HepG2 (cell line): Measurements from ENCODE around the gene KCNJ14. TPM values are rescaled to one million over a fixed set of nuclear protein-coding genes. Genes with fewer than 3 reads are reported as not detected.
A peak's percentile ranks its signal among the peaks of the same experiment; 100 is the strongest.

Source experiments
- CBX1 ChIP-seq: IDR thresholded peaks from one replicate; pipeline ENCODE4 v1.6.1; 2016; ENCODE audit warnings: antibody characterized with exemption, low read depth
- CSRNP1 ChIP-seq: sonication (generic); formaldehyde crosslinking; IDR thresholded peaks from 2 replicates; pipeline ENCODE4 v1.8.1; 2023; ENCODE audit warnings: mild to moderate bottlenecking, missing genetic modification reagents
- DDIT3 ChIP-seq: sonication (generic); formaldehyde crosslinking; IDR thresholded peaks from 2 replicates; pipeline ENCODE4 v1.4.0; 2020; ENCODE audit warnings: mild to moderate bottlenecking, missing genetic modification reagents
- GABPA ChIP-seq, 2 experiments: IDR thresholded peaks; 2 replicates each; pipeline ENCODE4 v1.6.1; 2011 to 2016; ENCODE audit warnings: low read depth in 2 of 2, low read length in 1 of 2, missing biosample characterization in 1 of 2, missing genetic modification characterization in 1 of 2
- MAF1 ChIP-seq: sonication (generic); formaldehyde crosslinking; IDR thresholded peaks from 2 replicates; pipeline ENCODE4 v1.5.0; 2020; ENCODE audit warnings: missing genetic modification reagents, borderline replicate concordance
- MATR3 ChIP-seq: sonication (generic); formaldehyde crosslinking; IDR thresholded peaks from 2 replicates; pipeline ENCODE4 v1.4.0; 2020; ENCODE audit warnings: missing genetic modification reagents
- MIXL1 ChIP-seq: IDR thresholded peaks from 2 replicates; pipeline ENCODE4 v1.6.1; 2016
- PLRG1 ChIP-seq: fragments of 450-650 bp; conservative IDR thresholded peaks from 2 replicates; pipeline ENCODE4 v1.6.1; 2016
- SIX1 ChIP-seq: sonication (generic); formaldehyde crosslinking; IDR thresholded peaks from 2 replicates; pipeline ENCODE4 v1.4.0; 2020; ENCODE audit warnings: missing genetic modification reagents, borderline replicate concordance
- TARDBP ChIP-seq: sonication (generic); formaldehyde crosslinking; IDR thresholded peaks from 2 replicates; pipeline ENCODE4 v1.8.0; 2022; ENCODE audit warnings: mild to moderate bottlenecking, missing genetic modification reagents
- ZFYVE20 ChIP-seq: sonication (generic); formaldehyde crosslinking; IDR thresholded peaks from 2 replicates; pipeline ENCODE4 v1.8.0; 2023; ENCODE audit warnings: low read depth, mild to moderate bottlenecking, moderate library complexity, missing genetic modification reagents, borderline replicate concordance
- ZNF260 ChIP-seq: sonication (generic); formaldehyde crosslinking; IDR thresholded peaks from 2 replicates; pipeline ENCODE4 v1.4.0; 2020; ENCODE audit warnings: missing genetic modification reagents, low read depth, mild to moderate bottlenecking, borderline replicate concordance
- ZNF282 ChIP-seq: fragments of 450-650 bp; IDR thresholded peaks from 2 replicates; pipeline ENCODE4 v1.6.1; 2018; ENCODE audit not compliant: partially characterized antibody
- ZNF317 ChIP-seq: sonication (generic); formaldehyde crosslinking; IDR thresholded peaks from 2 replicates; pipeline ENCODE4 v1.5.0; 2020; ENCODE audit warnings: mild to moderate bottlenecking, missing genetic modification reagents
- ZNF597 ChIP-seq: sonication (generic); formaldehyde crosslinking; IDR thresholded peaks from 2 replicates; pipeline ENCODE4 v1.5.0; 2020; ENCODE audit warnings: missing genetic modification reagents
- ZNF660 ChIP-seq: sonication (generic); formaldehyde crosslinking; IDR thresholded peaks from 2 replicates; pipeline ENCODE4 v1.5.1; 2020; ENCODE audit warnings: mild to moderate bottlenecking, low read depth, missing genetic modification reagents, borderline replicate concordance
- ZNF746 ChIP-seq: sonication (generic); formaldehyde crosslinking; IDR thresholded peaks from 2 replicates; pipeline ENCODE4 v1.8.0; 2022; ENCODE audit warnings: mild to moderate bottlenecking, missing genetic modification reagents
- ZNF782 ChIP-seq: sonication (generic); formaldehyde crosslinking; IDR thresholded peaks from 2 replicates; pipeline ENCODE4 v1.4.0; 2020; ENCODE audit warnings: missing genetic modification reagents, mild to moderate bottlenecking, borderline replicate concordance
- ZNF83 ChIP-seq: sonication (generic); formaldehyde crosslinking; IDR thresholded peaks from 2 replicates; pipeline ENCODE4 v1.4.0; 2020; ENCODE audit warnings: missing genetic modification reagents, mild to moderate bottlenecking, borderline replicate concordance
- polyA plus RNA-seq, 8 experiments: library from polyadenylated mRNA; depleted of rRNA in 3 of 8; stranded (reverse) in 7 of 8; unstranded in 1 of 8; fragments of >200 nt; fragmentation: Illumina TruSeq in 4 of 8; extraction: Trizol in 4 of 8; gene quantifications; 2 replicates each; pipeline versions ENCODE4 v1.2.1 to v1.2.3, GENCODE V29; 2011 to 2016; ENCODE audit warnings: low read depth in 4 of 8, missing spikeins in 1 of 8, mixed read lengths in 1 of 8; ENCODE audit not compliant: insufficient read depth in 1 of 8
- total RNA-seq, 5 experiments: library from RNA; depleted of rRNA; stranded (reverse); fragments of >200 nt; fragmentation: Illumina TruSeq; extraction: Trizol; gene quantifications; 2 replicates each; pipeline ENCODE4 v1.2.3, GENCODE V29; 2016; ENCODE audit warnings: low read depth in 1 of 5
- TF ChIP-seq, protein P1 (sequence below): sonication (generic); formaldehyde crosslinking; IDR thresholded peaks from 2 replicates; pipeline ENCODE4 v1.8.0; 2022; ENCODE audit warnings: mild to moderate bottlenecking, missing genetic modification reagents, moderate library complexity
- TF ChIP-seq, protein P2 (sequence below): sonication (generic); formaldehyde crosslinking; IDR thresholded peaks from 2 replicates; pipeline ENCODE4 v1.4.0; 2020; ENCODE audit warnings: missing genetic modification reagents, low read depth, mild to moderate bottlenecking, borderline replicate concordance
- TF ChIP-seq, protein P3 (sequence below): fragments of 450-650 bp; IDR thresholded peaks from 2 replicates; pipeline ENCODE4 v1.6.1; 2017
- TF ChIP-seq, protein P4 (sequence below): sonication (generic); formaldehyde crosslinking; IDR thresholded peaks from 2 replicates; pipeline ENCODE4 v1.4.0; 2020; ENCODE audit warnings: mild to moderate bottlenecking, missing genetic modification reagents

Gene KCNJ14
- total and polyA plus RNA-seq, 2 of the 13 experiments (the other 11 are each of a cell fraction or from before 2014, with no cell fraction given), result 0.20 to 0.51 TPM

- TF ChIP-seq MIXL1 (CRISPR knock-in tag) (no peak), ZNF597 (no peak), ZNF660 (CRISPR knock-in tag) (no peak), CSRNP1 (CRISPR knock-in tag) (no peak), DDIT3 (no peak), CBX1 (no peak), SIX1 (CRISPR knock-in tag) (no peak), ZNF282 (no peak), PLRG1 (no peak), ZNF317 (CRISPR knock-in tag) (no peak), ZNF746 (CRISPR knock-in tag) (no peak; the same call in 1 of the 2 replicates), MAF1 (CRISPR knock-in tag) (no peak), MATR3 (CRISPR knock-in tag) (no peak), ZFYVE20 (no peak), GABPA (IDR thresholded peaks at IDR 0.05; ENCODE audit: low read depth, low read length) (no peak), GABPA (CRISPR knock-in tag; IDR thresholded peaks at IDR 0.05; ENCODE audit: low read depth) (0 out of 2 replicates have a peak, but pooled peaks have one; percentile 24), ZNF782 (CRISPR knock-in tag) (peak; percentile 43; the same call in 1 of the 2 replicates), ZNF260 (CRISPR knock-in tag) (no peak), TARDBP (CRISPR knock-in tag) (no peak), ZNF83 (CRISPR knock-in tag) (no peak)
- TF ChIP-seq, protein P1, sequence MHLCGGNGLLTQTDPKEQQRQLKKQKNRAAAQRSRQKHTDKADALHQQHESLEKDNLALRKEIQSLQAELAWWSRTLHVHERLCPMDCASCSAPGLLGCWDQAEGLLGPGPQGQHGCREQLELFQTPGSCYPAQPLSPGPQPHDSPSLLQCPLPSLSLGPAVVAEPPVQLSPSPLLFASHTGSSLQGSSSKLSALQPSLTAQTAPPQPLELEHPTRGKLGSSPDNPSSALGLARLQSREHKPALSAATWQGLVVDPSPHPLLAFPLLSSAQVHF (CRISPR knock-in tag), result no peak
- TF ChIP-seq, protein P2, sequence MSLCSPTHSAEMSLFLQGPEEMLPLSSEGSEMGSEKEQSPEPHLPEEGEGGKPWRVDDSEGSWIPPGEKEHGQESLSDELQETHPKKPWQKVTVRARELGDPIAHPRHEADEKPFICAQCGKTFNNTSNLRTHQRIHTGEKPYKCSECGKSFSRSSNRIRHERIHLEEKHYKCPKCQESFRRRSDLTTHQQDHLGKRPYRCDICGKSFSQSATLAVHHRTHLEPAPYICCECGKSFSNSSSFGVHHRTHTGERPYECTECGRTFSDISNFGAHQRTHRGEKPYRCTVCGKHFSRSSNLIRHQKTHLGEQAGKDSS (CRISPR knock-in tag), result 0 out of 2 replicates have a peak, but pooled peaks have one; percentile 57
- TF ChIP-seq, protein P3, sequence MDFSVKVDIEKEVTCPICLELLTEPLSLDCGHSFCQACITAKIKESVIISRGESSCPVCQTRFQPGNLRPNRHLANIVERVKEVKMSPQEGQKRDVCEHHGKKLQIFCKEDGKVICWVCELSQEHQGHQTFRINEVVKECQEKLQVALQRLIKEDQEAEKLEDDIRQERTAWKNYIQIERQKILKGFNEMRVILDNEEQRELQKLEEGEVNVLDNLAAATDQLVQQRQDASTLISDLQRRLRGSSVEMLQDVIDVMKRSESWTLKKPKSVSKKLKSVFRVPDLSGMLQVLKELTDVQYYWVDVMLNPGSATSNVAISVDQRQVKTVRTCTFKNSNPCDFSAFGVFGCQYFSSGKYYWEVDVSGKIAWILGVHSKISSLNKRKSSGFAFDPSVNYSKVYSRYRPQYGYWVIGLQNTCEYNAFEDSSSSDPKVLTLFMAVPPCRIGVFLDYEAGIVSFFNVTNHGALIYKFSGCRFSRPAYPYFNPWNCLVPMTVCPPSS, result peak; percentile 80; the same call in 1 of the 2 replicates
- TF ChIP-seq, protein P4, sequence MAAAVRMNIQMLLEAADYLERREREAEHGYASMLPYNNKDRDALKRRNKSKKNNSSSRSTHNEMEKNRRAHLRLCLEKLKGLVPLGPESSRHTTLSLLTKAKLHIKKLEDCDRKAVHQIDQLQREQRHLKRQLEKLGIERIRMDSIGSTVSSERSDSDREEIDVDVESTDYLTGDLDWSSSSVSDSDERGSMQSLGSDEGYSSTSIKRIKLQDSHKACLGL (CRISPR knock-in tag), result no peak
Measured at GRCh38 chr19:48501494-48502349, 46.3 kb downstream of the KCNJ14 start (continued).
